GM21360 (cell line): ENCODE results near the gene TUNAR.

ENCODE experiments used
- ATAC-seq: cut with Tn5 transposase; IDR thresholded peaks from one replicate; pipeline ENCODE4 v1.9.1; 2021; ENCODE audit warnings: mild to moderate bottlenecking, moderate library complexity; ENCODE audit not compliant: unreplicated experiment

Gene TUNAR

DNA sequence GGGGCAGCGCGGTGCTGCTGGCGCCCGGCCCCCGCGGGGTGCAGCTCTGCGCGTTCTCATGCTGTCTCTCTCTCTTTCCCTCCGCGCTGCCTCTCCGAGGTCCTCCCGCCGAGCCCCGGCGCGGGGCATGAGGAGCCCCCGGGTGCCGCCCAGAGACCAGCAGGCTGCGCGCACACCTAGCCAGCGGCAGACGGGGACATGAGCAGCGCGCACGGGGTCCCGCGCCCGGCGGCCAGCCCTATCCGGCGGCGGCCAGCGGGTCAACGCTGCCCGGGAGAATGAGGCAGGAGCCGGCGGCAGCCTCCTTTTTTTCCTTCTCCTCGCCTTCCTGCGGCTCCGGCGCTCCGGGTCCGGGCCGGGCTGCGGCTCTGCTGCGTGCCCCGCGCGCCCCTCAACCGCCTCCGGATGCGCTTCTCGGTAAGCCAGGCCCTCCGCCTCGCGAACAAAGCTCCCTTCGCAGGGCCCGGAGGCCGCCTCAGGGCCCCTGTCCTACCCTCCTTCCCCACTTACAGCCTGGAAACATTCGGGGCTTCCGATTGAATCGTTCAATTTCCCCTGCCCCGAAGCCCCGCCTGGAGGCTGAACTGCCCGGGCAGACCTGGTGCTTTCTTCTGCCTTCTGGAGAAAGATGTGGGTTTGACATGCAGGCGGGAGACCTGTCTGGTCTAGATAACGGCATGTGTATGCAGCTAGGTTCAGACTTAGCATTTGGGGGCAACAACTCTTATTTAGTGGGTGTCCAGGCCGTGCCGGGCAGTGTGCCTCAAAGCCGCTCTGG lies at the start of gene TUNAR:
TSS of gene TUNAR (plus strand) at position 72 of the 778 bp plus-strand sequence.
- no peak for ATAC-seq

DNA sequence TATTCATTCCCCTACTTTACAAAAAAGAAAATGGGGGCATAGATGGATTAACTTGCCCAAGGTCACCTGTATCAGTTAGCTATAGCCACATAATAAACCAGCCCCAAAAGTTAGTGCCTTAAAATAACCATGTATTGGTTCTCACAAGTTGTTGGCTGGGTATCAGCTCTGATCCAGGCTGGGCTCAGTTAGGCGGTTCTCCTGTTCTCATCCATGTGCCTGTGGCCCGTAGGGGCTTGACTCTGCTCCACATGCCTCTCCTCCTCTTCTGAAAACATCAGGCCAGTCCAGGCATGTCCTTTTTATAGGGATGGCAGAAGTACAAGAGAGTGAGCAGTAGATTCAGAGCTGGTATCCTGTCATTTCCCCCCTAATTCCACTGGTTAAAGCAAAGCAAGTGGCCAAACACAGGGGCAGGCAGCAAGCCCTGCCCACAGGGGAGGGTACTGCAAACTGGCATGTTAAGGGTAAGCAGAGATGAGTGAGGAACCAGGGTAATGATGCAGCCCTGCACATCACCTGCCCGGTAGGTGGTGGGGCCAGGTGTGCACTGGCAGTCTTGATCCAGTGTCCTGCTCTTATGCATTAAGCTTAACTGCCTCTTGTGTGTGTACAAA lies 47.9 kb upstream of the TUNAR start:
- no peak for ATAC-seq

DNA sequence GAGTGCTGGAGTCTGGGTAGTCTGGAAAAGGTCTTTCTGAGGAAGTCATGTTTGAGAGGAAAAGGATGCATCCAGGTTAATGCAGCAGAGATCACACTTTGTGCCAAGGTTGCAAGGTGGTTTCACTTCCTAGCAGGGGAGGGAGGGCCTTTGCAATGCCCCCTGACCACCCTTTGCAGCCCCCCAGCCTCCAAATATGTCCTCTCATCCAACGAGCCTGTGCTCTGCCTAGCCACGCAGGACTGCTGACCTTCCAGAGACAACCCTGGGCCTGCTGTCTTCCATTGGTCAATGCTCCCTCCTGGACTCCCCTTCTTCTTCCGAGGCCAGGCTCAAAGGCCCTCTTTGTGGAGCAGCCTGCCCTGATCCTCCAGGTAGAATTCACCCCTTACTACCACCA lies 47.3 kb upstream of the TUNAR start:
- no peak for ATAC-seq

DNA sequence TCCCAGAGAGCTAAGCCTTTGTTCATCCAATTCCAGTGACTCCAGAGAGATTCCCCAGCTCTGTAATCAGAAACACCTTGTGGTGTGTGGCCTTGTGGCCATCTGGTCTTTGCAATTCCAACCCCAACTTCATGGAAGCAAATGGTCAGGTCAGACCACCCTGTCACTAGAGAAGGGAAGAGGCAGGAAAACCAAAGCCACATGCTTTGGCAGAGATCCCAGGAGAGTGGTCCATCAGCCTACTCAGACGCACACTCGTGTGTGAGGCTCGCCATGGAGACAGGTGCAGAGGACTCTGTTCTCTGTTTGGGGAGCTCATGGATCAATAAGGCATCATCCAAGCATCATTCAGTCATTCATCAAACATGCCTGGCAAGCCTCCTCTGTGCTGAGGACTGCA lies 46.2 kb upstream of the TUNAR start:
- ATAC-seq = no peak

DNA sequence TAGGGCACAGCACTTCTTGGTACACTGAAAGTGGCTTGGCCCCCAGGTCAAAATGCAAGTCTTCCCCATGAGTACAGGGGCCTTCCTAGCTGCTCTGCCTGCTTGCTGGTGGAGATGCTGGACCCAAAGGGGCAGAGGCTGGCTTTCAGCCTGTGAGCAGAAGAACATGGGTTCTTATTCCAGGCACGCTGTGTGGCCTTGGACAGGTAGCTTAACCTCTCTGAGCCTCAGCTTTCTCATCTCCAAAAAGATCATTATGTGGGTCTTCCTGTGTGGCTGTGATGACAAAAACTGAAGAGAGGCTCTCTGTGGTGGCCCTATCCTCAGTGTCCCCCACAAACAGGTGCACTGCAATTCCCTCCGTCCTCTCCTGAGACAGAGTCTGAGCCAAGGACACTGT lies 45.6 kb upstream of the TUNAR start:
- no peak for ATAC-seq

DNA sequence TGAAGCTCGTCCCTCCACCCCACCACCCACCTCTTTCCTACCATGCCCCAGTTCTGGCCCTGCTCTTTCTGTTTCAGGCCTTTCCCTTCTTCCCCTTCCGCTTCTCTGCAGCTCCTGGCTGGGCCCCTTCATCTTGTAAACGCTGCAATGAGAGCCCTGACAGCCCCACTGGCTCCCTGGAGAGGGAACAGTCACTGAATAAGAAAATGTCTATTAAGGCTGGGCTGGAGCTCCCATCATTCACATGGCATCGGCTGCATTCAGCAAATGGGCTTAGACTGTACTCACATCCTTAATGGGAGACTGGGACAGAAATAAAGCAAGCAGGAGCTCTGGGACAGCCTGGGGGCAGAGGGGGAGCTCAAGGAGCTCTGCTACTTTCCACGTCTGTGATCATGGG lies 45.2 kb upstream of the TUNAR start:
- ATAC-seq = no peak

DNA sequence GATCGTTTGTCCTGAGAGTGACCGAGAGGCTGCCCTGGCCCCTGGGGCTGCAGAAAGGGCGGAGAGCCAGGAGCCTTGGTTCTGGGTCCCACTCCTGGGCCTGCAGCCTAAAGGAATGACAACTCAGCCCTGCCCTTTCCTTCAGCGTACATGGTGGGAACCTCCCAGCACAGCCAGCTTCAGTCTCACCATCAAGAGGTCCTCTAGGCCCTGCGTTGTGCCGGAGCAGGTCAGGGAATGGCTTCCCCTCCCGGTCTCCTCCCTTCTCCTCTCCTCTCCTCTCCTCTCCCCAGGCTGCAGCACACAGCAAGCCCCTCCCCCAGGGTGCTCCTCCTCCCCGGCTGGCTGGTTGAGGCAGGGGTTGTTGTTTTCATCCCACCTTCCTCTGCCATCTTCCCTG lies 44.6 kb upstream of the TUNAR start:
- no peak for ATAC-seq

DNA sequence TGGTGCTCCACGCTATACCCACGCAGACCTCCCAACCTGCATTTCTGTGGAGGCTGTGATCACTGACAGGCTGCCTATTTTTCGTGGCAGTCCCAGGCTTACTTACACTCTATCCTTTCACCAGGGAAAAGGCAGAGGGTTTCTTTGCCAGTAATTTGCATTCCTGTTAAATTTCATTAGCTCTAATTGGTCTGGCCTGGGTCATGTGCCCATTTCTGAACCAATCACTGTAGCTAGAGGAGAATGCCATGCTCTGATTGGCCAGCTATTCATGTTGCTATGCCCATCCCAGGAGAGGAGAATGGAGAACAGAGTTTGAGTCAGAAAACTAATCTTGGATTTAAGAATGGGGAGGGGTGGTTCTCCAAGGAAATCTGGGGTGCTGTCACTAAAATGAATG lies 43.2 kb upstream of the TUNAR start:
- no peak for ATAC-seq

DNA sequence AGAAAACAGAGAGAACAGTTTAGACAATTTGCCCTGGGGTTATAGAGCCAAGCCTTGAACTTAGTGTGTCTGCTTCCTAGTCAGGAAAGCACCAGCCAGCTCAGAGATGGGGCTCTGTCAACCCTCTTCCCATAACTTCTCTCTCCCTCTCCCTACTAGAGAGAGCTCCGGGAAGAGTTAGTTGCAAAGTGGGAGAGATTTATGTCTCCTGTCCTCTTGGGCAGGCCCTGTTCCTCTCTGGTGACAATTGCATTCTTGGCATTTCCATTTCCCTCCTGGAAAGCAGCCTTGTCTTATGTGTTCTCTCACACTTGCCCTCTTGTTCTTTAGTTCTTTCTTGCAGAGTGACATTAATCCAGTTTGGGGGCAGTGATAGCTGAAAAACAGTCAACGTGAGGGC lies 42.1 kb upstream of the TUNAR start:
- no peak for ATAC-seq

DNA sequence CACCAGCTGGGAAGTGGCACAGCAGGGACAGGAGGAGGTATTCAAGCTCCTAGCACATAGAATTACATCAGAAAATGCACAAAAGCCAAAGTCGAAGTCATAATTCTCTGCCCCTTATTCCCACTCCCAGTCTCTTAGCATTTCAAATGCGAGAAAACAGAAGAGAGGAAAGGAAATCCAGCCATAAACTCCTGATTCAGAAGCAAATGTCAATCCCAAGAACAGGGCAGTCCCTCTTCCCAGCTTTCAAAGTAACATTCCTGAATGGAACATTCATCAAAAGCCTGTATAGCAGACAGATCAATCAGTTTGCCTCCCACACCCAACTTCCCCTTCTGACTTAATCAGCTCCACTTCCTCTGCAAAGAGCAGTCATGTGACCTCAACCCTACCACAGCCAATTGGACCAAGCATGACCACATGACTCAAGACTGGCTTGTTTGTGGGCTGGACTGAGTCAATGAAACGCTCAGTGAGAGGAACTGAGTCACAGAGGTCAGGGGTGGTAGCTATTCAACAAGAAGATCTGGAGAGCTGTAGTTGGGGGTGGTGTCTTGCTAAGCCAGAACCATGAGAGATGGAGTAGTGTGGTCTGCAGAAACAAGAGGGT lies 41.4 kb upstream of the TUNAR start:
- ATAC-seq = no peak

DNA sequence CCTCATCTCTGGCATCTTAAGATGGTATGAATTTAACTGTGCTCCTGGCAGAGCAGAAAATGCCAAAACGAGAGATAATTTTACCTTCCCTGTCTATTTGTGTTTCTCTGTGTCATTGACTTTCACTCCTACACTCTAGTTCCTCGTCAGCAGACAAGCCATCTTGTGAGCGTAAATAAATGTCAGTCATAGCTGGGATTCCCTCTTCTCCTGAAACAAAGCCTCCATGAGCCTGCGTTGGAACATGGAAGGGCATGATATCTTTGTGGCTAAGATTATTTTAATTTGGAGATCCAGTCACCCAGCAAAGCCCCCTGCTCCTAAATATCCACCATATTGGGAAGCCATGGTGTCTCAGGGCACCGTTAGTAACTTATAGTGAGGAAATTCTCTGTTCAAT lies 37.8 kb upstream of the TUNAR start:
- no peak for ATAC-seq

DNA sequence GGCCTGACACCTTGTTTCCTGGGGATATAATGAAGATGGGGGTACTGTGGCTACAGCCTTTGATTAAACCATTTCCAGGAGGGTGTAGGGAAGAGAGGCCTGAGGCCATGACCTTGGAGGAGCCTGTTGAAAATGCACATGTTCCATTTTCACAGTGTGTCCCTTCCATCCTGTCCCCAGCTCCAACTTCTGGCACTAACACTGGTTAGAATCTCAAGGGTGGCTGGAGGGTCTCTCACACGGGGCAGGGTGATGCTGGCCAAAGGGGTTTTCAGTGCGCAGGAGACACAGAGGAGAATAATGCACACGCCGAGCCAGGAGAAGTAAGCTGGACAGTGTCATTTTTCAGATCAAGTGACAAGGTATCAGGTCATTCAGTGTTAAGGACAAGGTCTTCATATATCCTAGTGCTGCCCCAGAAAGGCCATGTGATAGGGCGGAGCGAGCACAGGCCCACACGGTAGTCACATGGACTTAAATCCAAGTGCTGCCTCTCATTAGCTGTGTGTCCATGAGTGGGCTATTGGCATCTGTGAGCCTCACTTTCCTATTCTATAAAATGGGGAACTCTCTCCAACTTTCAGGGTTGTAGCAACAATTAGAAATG lies 36.4 kb upstream of the TUNAR start:
- ATAC-seq = no peak

DNA sequence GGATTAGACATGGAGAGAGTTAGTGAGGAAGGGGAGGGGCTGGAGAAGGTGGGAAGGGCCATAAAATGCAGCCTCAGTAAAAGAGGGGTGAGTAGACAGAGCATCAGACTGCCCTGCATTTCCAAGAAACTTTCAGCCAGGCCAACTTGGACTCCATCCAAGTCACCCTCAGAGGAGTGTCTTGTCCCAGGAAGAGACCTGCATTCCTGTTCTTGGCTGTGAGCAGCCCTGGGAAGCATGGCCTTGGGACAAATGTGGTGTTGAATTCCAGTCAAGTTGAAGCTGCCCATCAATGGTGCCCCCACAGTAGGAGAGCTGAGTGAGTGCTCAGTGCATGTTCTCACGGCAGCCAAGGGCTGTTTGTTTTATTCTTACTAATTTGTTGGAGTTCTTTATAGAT lies 35.0 kb upstream of the TUNAR start:
- no peak for ATAC-seq

DNA sequence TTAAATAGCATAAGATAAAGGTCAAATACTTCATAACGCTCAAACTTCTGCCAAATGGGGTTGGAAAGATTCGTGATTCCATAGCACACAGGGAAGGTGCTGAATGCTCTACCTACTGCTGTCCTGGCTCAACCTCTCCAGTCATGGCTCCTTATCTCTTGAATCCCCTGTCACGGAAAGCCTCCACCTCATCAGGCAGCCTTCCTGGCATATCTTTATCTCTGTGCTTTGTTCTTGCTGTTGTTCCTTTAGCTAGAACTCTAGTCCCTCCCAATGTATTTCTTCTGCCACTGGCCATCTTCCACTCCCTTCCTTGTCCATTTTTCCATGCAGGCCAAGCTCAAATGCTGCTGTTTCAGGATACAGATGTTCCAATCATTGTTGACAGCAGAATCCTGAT lies 26.9 kb upstream of the TUNAR start:
- no peak for ATAC-seq

DNA sequence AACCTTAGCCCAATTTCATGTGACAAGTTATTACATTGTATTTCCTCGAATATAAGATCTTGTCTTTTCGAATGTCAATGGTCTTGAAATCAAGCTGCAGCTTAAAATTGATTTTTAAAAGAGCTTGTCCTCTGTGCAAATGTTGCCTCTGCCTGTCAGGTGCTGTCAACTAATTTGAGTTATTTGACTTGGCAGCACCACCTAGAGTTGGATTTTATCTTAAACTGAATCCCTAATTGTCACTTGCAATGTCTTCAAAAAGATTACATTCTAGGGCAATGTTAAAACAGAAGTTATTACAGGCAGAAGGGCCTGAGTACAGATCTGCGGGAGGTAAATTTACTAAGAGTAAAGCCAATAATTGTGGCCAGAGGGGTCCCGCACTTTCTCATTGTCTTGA lies 26.2 kb upstream of the TUNAR start:
- ATAC-seq = no peak

DNA sequence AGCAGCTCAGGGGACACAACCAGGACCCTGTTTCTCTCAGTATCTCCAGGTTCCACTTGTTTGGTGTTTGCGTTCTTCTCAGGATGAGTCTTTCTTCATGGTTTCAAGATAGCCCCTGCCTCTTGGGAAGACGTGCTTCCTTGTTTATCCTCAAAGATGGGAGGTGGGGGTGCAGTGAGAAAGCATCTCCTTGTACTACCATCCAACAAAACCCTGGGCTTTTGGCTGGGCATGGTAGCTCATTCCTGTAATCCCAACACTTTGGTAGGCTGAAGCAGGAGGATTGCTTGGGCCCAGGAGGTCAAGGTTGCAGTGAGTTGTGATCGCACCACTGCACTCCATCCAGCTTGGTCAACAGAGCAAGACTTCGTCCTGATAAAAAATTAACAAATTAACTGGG lies 21.0 kb upstream of the TUNAR start:
- no peak for ATAC-seq

DNA sequence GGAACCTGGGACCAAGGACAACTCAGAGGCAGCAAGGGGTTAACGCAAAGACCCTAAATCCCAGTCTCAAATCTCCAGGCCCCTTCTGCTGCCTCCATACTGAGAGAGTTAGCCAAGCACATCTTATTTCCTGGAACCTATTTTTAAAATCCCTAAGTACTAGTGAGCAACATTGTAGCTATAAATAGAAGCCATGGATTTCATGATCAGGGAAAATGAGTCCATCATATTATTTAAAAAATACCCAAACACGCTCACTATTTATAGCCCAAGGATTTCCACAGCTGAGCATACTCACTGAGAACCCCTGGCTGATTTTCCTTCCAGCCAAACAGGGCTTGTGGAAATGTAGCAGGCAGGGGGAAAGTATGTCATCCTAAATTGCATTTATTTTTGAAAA lies 19.4 kb upstream of the TUNAR start:
- ATAC-seq = no peak

DNA sequence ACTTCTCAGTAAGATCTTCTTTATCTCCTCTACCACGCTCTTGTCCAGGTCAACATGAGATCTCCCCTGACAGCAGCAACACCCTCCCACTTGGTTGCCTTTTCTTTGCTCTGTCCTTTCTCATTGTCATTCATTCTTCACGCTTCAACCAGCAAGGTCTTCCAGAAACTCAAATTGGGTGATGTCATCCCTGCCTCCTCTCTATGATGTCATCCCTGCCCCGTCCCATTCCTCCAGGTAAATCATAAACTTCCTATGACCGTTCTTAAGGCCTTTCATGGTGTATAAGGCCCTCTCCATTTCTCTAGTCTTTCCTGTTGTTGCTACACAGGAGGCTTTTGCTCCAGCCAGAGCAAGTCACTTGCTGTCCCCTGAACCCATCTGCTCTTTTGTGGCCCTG lies 17.7 kb upstream of the TUNAR start:
- no peak for ATAC-seq

DNA sequence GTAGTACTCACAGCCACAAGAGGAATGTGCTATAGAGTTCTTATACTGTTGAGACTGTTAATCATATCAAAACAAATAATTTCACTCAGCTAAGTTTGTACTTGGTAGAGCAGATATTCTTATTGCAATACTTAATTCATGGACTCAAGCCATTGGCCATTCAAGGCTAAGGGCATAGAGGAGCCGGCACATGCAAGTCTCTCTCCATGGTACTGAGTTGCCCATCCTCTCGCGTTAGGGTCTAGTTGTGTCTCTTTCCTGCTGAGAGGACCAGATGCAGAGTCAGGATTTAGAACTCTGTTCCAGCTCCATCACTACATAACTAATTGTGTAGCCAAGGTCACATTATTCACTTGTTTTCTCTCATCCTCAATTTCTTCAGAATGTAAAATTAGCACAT lies 14.4 kb upstream of the TUNAR start:
- no peak for ATAC-seq

DNA sequence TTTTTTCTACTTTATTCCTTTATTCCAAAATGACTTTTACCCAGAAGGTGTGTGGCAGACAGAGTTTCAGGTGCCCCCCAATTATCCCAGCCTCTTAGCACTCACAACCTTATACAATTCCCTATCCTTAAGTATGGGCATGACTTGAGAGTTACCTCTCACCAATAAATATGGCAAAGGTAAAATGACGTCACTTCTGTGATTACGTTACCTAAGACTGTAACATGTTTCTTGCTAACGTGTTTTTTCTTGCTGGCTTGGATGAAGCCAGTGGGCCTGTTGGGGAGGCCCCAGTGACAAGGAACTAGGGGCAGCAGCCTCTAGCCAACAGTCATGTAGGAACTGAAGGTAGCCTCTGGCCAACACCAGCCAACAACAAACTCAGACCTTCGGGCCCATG lies 13.3 kb upstream of the TUNAR start:
- no peak for ATAC-seq

DNA sequence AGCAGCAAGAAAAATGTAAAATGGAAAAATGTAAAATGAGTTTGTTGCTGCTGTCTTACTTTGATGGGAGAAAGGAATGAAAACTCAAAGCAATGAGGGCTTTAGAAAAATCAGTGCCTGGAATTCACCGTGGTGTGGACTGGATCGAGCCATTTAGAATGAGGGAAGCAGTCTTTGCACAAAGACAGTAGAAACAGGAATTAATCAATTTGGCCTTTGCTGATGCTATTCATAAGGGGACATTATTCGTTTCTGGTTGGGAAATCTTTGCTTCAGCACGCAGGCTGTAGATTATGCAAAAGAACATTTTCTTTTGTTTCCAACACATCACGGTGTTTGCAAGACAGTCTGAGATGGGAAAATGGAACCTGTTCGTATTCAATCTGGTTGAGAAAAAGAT lies 6.9 kb upstream of the TUNAR start:
- ATAC-seq = no peak

DNA sequence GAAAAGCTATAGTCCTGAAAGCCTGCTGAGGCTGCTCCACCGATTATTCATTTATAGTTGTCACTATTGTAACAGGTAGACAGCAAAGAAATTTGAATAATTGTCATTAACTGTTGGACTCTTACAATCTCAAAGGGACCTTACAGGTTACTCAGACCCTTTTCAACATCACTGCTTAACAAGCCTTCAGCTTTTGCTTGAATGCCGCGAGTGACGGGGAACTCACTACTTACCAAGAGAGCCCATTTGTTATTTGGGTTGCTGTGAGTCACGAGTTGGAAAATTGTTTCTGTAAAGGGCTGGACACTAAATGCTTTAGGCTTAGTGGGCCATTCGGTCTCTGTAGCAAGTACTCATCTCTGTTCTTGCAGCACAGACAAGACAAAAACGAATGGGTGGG lies 5.9 kb upstream of the TUNAR start:
- ATAC-seq = no peak
